ENCODE measurements around the gene SIRT4. TPM values are rescaled to one million over a fixed set of nuclear protein-coding genes. Genes with fewer than 3 reads are reported as not detected.
"Not testable (repeated sequence)": the region's sequence is repeated elsewhere in the genome, so short reads cannot be mapped to it uniquely, and the experiment has no call there.

The SIRT4 gene
- total RNA-seq, 6 experiments from 2014 or later, result 0.56 to 4.1 (median 3.0) TPM

DNA sequence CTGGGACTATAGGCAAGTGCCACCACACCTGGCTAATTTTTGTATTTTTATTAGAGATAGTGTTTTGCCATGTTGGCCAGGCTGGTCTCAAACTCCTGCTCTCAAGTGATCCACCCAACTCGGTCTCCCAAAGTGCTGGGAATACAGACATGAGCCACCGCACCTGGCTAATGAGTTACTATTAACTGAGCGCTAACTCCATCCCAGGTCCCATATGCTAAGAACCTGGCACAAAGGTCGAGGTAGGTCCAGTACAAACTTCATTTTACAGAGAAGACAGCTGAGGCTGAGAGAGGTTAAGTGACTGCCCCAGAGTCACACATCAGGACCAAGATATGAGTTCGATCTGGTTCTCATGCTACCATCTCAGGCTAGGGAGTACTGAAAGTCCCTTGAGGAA, 29.9 kb downstream of the SIRT4 start:
- no peaks in the 10 kb centered on the region for H3K36me3 ChIP-seq
- peak in 1 of 4 donors; percentile 12 for ATAC-seq
- H3K9me3 ChIP-seq, result no peaks in the 10 kb centered on the region
- intact Hi-C loops (cut with DNase I), result no loop called here
- no peak for DNase-seq
- H3K27me3 ChIP-seq, result no peaks in the 10 kb centered on the region
- H3K4me1 ChIP-seq, result peaks cover 0 to 9% (median 0%) of the 10 kb centered on the region in 4 donors
- WGBS (ENCODE audit: insufficient coverage, low coverage, low lambda C conversion rate, missing lambda C conversion rate), result 51% methylated on average over 3 of the region's 5 CpGs
- no peak overlapping the region for H3K4me3 ChIP-seq
- H3K27ac ChIP-seq, result no peak overlapping the region
- no peak for TF ChIP-seq POLR2A (IDR thresholded peaks at IDR 0.05)
- TF ChIP-seq, protein P1, sequence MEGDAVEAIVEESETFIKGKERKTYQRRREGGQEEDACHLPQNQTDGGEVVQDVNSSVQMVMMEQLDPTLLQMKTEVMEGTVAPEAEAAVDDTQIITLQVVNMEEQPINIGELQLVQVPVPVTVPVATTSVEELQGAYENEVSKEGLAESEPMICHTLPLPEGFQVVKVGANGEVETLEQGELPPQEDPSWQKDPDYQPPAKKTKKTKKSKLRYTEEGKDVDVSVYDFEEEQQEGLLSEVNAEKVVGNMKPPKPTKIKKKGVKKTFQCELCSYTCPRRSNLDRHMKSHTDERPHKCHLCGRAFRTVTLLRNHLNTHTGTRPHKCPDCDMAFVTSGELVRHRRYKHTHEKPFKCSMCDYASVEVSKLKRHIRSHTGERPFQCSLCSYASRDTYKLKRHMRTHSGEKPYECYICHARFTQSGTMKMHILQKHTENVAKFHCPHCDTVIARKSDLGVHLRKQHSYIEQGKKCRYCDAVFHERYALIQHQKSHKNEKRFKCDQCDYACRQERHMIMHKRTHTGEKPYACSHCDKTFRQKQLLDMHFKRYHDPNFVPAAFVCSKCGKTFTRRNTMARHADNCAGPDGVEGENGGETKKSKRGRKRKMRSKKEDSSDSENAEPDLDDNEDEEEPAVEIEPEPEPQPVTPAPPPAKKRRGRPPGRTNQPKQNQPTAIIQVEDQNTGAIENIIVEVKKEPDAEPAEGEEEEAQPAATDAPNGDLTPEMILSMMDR (IDR thresholded peaks at IDR 0.05), result no peak

DNA sequence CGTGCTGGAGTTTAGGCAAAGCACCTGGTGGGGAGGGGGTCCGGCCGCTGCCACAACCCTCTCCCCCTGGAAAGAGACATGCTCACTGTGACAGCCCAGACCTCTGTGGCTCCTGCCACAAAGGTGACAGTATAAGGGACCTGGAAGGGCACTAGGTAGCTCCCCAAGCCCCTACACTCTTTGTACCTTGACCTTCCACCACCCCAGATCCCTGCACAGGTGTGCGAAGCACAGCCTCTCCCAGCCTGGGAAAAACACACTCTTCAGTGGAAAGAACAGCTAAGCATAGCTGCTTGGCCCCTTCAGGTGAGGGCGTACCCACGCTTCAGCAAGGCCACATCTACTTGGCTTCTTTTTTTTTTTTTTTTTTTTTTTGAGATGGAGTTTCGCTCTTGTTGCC, 30.4 kb downstream of the SIRT4 start:
- no peaks in the 10 kb centered on the region for H3K27me3 ChIP-seq
- intact Hi-C loops (cut with DNase I), result no loop called here
- no peak overlapping the region for H3K27ac ChIP-seq
- H3K9me3 ChIP-seq, result no peaks in the 10 kb centered on the region
- TF ChIP-seq POLR2A (IDR thresholded peaks at IDR 0.05), result no peak
- TF ChIP-seq, protein P1 (IDR thresholded peaks at IDR 0.05), result no peak
- H3K36me3 ChIP-seq, result no peaks in the 10 kb centered on the region
- ATAC-seq (peak in 1 of 4 donors; percentile 22), DNase-seq (no peak)
- 84% methylated on average over 5 of the region's 7 CpGs for WGBS (ENCODE audit: insufficient coverage, low coverage, low lambda C conversion rate, missing lambda C conversion rate)
- H3K4me3 ChIP-seq, result no peak overlapping the region
- peaks cover 0 to 5% (median 0%) of the 10 kb centered on the region in 4 donors for H3K4me1 ChIP-seq

DNA sequence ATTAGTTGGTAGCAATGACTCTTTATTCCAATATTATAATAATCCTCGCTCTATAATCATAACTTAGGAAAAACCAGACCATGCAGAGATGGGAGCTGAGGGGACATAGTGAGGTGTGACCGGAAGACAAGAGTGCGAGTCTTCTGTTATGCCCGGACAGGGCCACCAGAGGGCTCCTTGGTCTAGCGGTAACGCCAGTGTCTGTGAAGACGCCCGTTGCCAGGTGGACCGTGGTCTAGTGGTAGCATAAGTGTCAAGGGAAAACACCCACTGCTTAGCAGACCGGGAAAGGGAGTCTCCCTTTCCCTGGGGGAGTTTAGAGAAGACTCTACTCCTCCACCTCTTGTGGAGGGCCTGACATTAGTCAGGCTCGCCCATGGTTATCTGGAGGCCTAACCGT, 33.3 kb downstream of the SIRT4 start:
- intact Hi-C loops (cut with DNase I); H3K27ac ChIP-seq; ATAC-seq; H3K9me3 ChIP-seq; H3K27me3 ChIP-seq; H3K4me3 ChIP-seq; H3K4me1 ChIP-seq; H3K36me3 ChIP-seq: not testable (repeated sequence)
- peak; percentile 72 to 80 (median 76) for DNase-seq
- TF ChIP-seq, protein P1 (IDR thresholded peaks at IDR 0.05), result peak; percentile 60 to 75 (median 68)
- 7% methylated on average over 10 of the region's 12 CpGs for WGBS (ENCODE audit: insufficient coverage, low coverage, low lambda C conversion rate, missing lambda C conversion rate)

DNA sequence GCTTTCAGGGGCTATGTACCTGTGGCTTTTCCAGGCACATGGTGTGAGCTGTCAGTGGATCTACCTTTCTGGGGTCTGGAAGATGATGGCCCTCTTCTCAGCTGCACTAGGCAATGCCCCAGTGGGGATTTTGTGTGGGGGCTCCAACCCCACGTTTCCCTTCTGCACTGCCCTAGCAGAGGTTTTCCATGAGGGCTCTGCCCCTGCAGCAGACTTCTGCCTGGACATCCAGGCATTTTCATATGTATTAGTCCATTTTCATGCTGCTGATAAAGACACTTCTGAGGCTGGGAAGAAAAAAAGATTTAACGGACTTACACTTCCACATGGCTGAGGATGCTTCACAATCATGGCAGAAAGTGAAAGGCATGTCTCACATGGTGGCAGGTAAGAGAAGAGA, 34.3 kb downstream of the SIRT4 start:
- H3K36me3 ChIP-seq; H3K27ac ChIP-seq; DNase-seq; H3K4me1 ChIP-seq; ATAC-seq; H3K9me3 ChIP-seq; H3K27me3 ChIP-seq; H3K4me3 ChIP-seq; intact Hi-C loops (cut with DNase I): not testable (repeated sequence)
- WGBS (ENCODE audit: insufficient coverage, low coverage, low lambda C conversion rate, missing lambda C conversion rate), result 88% methylated on average over 1 of the region's 2 CpGs

DNA sequence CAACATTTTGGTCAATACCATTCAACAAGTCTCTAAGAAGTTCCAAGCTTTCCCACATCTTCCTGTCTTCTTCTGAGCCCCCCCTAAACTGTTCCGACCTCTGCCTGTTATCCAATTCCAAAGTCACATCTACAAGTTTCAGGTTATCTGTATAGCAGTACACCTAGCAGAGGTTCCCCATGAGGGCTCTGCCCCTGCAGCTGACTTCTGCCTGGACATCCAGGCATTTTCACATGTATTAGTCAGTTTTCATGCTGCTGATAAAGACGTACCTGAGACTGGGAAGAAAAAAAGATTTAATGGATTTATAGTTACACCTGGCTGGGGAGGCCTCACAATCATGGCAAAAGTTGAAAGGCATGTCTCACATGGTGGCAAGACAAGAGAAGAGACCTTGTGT, 35.6 kb downstream of the SIRT4 start:
- no peak for TF ChIP-seq POLR2A (IDR thresholded peaks at IDR 0.05)
- TF ChIP-seq, protein P1 (IDR thresholded peaks at IDR 0.05), result no peak
- Histone ChIP-seq H3K9me3 (no peaks in the 10 kb centered on the region), H3K27me3 (no peaks in the 10 kb centered on the region), H3K4me3 (no peak overlapping the region), H3K36me3 (no peaks in the 10 kb centered on the region), H3K4me1 (peaks cover 0 to 9% (median 4%) of the 10 kb centered on the region in 4 donors), H3K27ac (no peak overlapping the region)
- 72% methylated on average over 2 of the region's 2 CpGs for WGBS (ENCODE audit: insufficient coverage, low coverage, low lambda C conversion rate, missing lambda C conversion rate)
- intact Hi-C loops (cut with DNase I), result no loop called here
- ATAC-seq, result no peak
- DNase-seq, result no peak
